EH (cell line): ENCODE measurements around the gene METTL4.
"Not testable (repeated sequence)": the region's sequence is repeated elsewhere in the genome, so short reads cannot be mapped to it uniquely, and the experiment has no call there.

Experiments used
- DNase-seq: peaks from one replicate; pipeline ENCODE4 v3.0.0-alpha.2; 2015; ENCODE audit warnings: low read depth

The METTL4 gene

GRCh38 chr18:2564373-2564772 is 6.9 kb downstream of the METTL4 start:
- DNase-seq, result no peak

GRCh38 chr18:2559249-2559648 is 12.1 kb downstream of the METTL4 start:
- no peak for DNase-seq

- DNase-seq, result no peak
Measured at GRCh38 chr18:2557536-2557935, 13.8 kb downstream of the METTL4 start.

GRCh38 chr18:2555895-2556294 is 15.4 kb downstream of the METTL4 start:
- DNase-seq, result no peak

GRCh38 chr18:2554696-2555095 is 16.6 kb downstream of the METTL4 start:
- no peak for DNase-seq

GRCh38 chr18:2551425-2551824 is 19.9 kb downstream of the METTL4 start:
- no peak for DNase-seq

GRCh38 chr18:2549462-2549861 is 21.8 kb downstream of the METTL4 start:
- no peak for DNase-seq

- peak; percentile 65 for DNase-seq
Measured at GRCh38 chr18:2547477-2548087, 23.7 kb downstream of the METTL4 start.

- no peak for DNase-seq
Measured at GRCh38 chr18:2545155-2545554, 26.1 kb downstream of the METTL4 start.

GRCh38 chr18:2541925-2542563 is 29.3 kb downstream of the METTL4 start:
- peak; percentile 61 for DNase-seq

- no peak for DNase-seq
Measured at GRCh38 chr18:2540575-2540974, 30.7 kb downstream of the METTL4 start.

- peak; percentile 73 for DNase-seq
Measured at GRCh38 chr18:2538844-2539243, 32.5 kb downstream of the METTL4 start.

- peak; percentile 47 for DNase-seq
Measured at GRCh38 chr18:2538236-2538635, 33.1 kb downstream of the METTL4 start.

GRCh38 chr18:2537296-2537695 is 34.0 kb downstream of the METTL4 start:
- peak; percentile 72 for DNase-seq

GRCh38 chr18:2536493-2536892 is 34.8 kb downstream of the METTL4 start:
- peak; percentile 98 for DNase-seq

GRCh38 chr18:2536063-2536462 is 35.2 kb downstream of the METTL4 start:
- DNase-seq, result peak; percentile 58

- DNase-seq, result no peak
Measured at GRCh38 chr18:2535419-2535910, 35.8 kb downstream of the METTL4 start.

GRCh38 chr18:2534906-2535305 is 36.4 kb downstream of the METTL4 start:
- DNase-seq, result no peak

GRCh38 chr18:2532797-2533196 is 38.5 kb downstream of the METTL4 start:
- no peak for DNase-seq

- no peak for DNase-seq
Measured at GRCh38 chr18:2531751-2532150, 39.6 kb downstream of the METTL4 start.

- peak; percentile 73 for DNase-seq
Measured at GRCh38 chr18:2529154-2529553, 42.2 kb downstream of the METTL4 start.

- no peak for DNase-seq
Measured at GRCh38 chr18:2526329-2526728, 45.0 kb downstream of the METTL4 start.

- not testable (repeated sequence) for DNase-seq
Measured at GRCh38 chr18:2524794-2525198, 46.5 kb downstream of the METTL4 start.

- DNase-seq, result no peak
Measured at GRCh38 chr18:2522112-2522511, 49.2 kb downstream of the METTL4 start.
